Hematopoietic multipotent progenitor cell treated with erythropoietin and hydrocortisone succinate and interleukin-3 and kit ligand, for 8 days (in vitro differentiated cells): ENCODE results near the gene GGTA1.
A peak's percentile ranks its signal among the peaks of the same experiment; 100 is the strongest.
"Not testable (repeated sequence)": the region's sequence is repeated elsewhere in the genome, so short reads cannot be mapped to it uniquely, and the experiment has no call there.

Experiments used
- DNase-seq: peaks from one replicate; pipeline ENCODE4 v3.0.0-alpha.2; 2015

The GGTA1 gene

GRCh38 chr9:121455527-121456239 is 44.0 kb downstream of the GGTA1 start:
- DNase-seq: peak; percentile 72

- no peak for DNase-seq
These were observed 44.7 kb downstream of the GGTA1 start for GRCh38 chr9:121454972-121455371.

GRCh38 chr9:121453232-121453892 is 46.3 kb downstream of the GGTA1 start:
- no peak for DNase-seq

DNA sequence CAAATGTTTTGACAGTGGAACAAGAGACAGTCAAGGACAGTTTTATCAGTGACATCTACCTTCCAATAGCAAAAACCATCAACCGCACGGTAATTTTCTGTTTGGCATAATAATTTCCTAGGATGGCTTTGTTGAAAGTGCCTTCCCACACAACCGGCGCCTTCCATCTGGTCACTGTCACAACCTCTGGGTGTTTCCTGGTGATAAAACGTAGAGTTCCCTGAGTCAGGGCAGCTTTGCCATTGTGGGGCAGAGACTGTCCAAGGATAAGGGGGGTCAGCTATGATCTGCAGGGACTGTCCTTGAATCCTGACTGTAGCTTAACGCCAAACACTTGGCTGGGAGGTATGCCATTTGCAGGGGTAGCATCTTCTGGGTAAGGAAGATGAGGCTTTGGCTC is 47.6 kb downstream of the GGTA1 start:
- DNase-seq: no peak

- no peak for DNase-seq
These were observed 48.1 kb downstream of the GGTA1 start for GRCh38 chr9:121451586-121451985.

- no peak for DNase-seq
These were observed 49.4 kb downstream of the GGTA1 start for GRCh38 chr9:121450241-121450640.

DNA sequence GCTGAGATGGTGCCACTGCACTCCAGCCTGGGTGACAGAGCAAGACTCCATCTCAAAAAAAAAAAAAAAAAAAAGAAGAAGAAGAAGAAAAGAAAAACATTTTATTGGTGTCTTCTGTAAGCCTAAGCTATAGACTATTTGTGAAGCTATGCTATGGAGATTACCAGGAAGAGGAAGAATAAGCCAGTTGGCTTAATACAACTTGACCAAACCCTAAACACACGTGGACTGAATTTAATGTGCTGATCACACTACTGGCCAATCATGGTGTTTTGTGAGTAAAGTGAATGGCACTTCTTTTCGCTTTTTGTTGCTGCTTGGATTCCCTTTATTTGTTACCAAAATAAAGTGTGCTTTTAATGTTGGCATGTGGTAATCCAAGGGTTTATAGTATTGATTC is 49.9 kb downstream of the GGTA1 start:
- no peak for DNase-seq

GRCh38 chr9:121447321-121447834 is 52.3 kb downstream of the GGTA1 start:
- DNase-seq: no peak

DNA sequence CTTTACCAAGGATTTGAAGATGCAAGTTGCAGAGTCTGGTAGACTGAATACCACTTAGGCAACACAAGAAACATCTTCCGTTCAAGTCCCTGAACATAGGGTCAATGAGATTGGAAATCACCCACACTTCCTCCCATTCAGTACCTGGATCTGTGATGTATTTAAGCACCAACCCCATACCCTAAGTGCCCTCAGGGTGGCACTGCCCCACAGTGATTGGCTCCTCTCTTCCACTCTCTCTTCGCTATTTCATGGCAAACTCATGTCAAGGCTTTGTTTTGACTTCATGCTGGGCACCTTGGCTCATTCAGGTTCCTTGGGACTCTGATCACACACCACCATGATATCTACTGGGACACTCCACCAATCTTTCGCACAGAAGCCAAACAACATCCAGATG is 53.7 kb downstream of the GGTA1 start:
- peak; percentile 31 for DNase-seq

- DNase-seq: no peak
These were observed 55.7 kb downstream of the GGTA1 start for GRCh38 chr9:121443981-121444380.

- DNase-seq: no peak
These were observed 58.5 kb downstream of the GGTA1 start for GRCh38 chr9:121441165-121441564.

- DNase-seq: no peak
These were observed 59.7 kb downstream of the GGTA1 start for GRCh38 chr9:121439711-121440664.

DNA sequence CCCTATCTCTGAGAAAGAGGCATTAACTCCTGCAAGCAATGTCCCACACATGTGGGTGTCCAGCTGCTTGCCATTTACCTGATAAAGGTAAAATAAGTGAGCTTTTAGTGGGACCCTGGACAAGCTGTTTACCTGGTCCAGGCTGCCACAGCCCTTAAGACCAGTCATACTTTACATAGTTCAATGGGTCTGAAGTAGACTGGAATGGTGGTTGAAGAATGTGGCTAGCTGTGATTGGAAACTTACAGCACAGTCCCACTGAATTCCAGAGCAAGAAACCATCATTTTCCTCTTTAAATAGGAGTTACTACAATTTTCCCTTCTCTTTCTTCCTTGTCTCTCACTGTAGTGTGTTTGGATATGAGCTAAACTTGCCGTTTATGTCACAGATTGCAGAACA is 60.6 kb downstream of the GGTA1 start:
- DNase-seq: no peak

DNA sequence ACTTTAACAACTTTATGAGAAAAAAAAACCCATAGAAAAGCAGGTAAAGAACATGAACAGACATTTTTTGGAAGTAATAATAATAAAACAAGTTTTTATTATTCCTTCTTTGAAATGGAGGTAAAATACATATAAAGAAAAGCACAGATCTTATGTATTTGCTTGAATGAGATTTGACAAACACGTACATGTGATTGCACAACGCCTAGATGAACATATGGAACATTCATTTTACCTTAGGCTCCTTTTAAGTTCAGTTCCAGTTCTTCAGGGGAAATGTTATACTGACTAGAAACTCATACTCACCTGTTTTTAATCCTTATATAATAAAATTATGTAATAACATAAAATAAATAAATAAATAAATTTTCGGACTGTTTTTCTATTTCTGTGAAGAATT is 61.8 kb downstream of the GGTA1 start:
- DNase-seq: no peak

DNA sequence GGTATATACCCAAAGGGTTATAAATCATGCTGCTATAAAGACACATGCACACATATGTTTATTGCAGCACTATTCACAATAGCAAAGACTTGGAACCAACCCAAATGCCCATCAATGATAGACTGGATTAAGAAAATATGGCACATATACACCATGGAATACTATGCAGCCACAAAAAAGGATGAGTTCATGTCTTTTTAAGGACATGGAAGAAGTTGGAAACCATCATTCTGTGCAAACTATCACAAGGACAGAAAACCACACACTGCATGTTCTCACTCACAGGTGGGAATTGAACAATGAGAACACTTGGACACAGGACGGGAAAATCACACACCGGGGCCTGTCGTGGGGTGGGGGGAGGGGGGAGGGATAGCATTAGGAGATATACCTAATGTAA is 62.6 kb downstream of the GGTA1 start:
- DNase-seq: not testable (repeated sequence)

GRCh38 chr9:121434969-121435368 is 64.7 kb downstream of the GGTA1 start:
- DNase-seq: no peak

- no peak for DNase-seq
These were observed 71.7 kb downstream of the GGTA1 start for GRCh38 chr9:121427899-121428298.

DNA sequence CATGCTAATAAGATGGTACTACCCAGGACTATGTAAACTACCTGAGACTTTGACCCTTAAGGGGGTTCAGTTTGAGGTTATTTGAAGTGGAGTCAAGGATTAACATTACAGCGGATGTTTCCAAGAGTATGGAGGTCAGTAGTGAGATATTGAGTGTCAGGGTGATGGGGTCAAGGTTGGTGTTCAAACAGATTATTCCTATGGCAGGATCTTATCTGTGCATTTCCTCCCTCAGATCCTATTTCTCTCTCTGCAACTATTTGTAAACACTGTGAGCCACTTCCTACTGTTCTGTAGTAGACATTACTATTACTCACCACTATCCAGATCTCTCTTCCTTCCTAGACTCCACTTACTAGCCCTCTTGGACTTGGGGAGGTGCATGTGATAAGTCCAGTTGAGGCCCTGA is 75.6 kb downstream of the GGTA1 start:
- DNase-seq: no peak

GRCh38 chr9:121411993-121412392 is 87.7 kb downstream of the GGTA1 start:
- DNase-seq: no peak

DNA sequence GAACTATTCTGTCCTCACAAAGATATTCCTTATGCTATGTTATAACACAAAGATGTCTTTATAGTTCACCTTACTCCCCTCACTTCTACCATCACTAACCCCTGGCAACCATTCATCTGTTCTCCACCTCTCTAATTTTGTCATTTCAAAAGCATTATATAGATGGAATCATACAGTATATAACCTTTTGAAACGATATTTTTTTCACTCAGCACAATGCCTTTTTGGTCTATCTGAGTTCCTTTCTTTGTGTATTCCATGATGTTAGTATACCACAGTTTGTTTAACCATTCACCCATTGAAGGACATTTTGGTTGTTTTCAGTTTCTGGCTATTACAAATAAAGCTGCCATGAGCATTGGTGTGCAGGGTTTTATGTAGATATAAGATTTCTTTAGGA is 93.7 kb downstream of the GGTA1 start:
- no peak for DNase-seq
